GM12801 (cell line): ENCODE results near the gene CALU.

ENCODE experiments used
- TF ChIP-seq, protein P1 (sequence below): IDR thresholded peaks from one replicate; pipeline ENCODE4 v1.5.1; 2011; ENCODE audit warnings: control low read depth; ENCODE audit not compliant: insufficient read length; ENCODE audit errors: extremely low read depth

Gene CALU

DNA sequence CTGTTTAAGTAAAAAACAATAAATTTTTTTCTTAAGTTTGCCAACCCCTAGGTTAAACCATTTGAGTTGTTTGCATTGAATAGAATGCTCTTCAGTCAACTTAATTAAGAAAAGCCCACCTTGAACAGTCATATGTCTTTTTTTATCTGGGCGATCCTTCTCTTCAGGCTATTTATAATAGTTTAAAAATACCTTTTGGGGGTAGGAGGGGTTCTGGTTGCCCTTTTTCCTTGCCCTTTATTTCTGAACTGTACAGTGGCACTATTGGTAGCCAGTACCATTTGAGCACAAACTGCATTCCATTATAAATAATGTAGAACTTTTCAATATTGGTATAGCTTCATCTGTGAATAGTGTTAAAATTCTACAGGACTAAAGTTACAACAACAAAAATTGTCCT, 13.1 kb downstream of the CALU start:
- TF ChIP-seq, protein P1, sequence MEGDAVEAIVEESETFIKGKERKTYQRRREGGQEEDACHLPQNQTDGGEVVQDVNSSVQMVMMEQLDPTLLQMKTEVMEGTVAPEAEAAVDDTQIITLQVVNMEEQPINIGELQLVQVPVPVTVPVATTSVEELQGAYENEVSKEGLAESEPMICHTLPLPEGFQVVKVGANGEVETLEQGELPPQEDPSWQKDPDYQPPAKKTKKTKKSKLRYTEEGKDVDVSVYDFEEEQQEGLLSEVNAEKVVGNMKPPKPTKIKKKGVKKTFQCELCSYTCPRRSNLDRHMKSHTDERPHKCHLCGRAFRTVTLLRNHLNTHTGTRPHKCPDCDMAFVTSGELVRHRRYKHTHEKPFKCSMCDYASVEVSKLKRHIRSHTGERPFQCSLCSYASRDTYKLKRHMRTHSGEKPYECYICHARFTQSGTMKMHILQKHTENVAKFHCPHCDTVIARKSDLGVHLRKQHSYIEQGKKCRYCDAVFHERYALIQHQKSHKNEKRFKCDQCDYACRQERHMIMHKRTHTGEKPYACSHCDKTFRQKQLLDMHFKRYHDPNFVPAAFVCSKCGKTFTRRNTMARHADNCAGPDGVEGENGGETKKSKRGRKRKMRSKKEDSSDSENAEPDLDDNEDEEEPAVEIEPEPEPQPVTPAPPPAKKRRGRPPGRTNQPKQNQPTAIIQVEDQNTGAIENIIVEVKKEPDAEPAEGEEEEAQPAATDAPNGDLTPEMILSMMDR, result no peak

DNA sequence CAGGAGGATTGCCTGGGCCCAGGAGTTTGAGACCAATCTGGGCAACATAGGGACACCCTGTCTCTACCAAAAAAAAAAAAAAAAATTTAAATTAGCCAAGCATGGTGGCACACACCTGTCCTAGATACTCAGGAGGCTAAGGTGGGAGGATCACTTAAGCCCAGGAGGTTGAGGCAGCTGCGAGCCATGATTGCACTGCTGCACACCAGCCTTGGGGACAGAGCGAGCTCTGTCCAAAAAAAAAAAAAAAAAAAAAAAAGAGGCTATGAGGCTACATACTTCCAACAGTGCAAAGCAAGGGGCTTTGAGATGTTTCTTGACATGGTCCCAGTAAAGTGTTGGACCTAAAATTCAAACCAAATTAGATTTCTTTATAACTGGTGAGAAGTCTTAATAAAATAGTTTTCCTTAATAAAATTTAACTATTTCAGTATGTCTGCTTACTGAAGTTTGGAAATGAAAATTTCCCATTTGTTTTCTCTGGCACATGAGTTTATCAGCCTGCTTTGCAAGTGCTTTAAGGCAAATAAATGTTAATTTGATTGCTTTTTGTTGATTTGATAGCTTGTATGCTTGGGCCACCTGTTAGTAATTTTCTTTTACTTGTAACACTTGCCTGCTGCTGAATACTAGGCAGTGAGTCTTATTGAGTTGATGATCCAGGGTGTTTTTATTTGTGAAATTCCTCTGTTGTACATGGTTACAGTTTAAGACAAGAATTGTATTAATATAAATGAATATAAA, 16.1 kb downstream of the CALU start:
- TF ChIP-seq, protein P1, result no peak

DNA sequence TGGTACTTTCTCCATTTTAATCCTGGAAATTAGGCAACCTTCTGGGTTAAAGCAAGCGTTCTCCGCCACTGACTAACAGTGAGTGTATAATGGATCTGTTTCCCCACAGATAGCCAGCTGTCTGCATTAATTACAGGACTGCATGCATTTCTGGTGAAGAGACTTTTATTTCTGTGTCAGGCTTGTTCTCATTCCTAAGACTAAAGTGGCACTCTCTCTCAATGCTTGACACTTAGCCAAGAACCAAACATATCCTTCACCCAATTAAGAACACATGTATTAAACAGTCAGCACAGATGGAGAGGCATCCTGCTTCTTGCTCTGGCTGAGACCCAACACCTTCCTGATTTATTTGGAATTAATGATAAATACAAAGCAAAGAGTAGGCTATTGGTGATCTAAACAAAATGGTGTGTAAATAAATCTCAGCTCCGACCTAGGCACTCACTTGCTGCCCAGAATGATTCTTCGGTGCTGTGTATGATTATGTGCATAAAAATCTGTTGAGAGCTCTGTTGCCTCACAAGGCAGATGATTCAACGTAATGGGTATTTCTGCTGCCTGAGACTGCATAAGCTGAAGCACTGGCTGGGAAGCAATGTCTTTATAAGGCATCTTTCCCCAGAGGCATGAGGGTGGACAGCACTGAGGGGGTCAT, 16.8 kb downstream of the CALU start:
- TF ChIP-seq, protein P1, result no peak

DNA sequence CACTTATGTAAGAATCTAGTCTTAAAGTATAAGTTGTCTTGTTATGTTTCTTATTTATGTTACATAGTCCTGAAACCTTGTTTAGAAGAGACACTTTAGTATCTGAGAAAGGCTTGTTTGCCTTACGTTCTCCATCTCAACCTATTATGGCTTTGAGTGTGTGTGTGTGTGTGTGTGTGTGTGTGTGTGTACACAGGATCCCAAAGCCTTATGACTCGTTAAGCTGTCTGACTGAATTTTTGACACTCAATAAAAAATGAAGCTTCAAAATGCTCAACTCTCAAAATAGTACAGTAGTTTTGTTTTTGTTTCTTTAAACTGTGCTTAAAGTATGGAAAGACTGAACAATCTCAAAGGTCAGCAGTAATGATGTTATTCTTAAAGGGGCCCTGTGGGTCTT, 18.0 kb downstream of the CALU start:
- TF ChIP-seq, protein P1, result no peak

DNA sequence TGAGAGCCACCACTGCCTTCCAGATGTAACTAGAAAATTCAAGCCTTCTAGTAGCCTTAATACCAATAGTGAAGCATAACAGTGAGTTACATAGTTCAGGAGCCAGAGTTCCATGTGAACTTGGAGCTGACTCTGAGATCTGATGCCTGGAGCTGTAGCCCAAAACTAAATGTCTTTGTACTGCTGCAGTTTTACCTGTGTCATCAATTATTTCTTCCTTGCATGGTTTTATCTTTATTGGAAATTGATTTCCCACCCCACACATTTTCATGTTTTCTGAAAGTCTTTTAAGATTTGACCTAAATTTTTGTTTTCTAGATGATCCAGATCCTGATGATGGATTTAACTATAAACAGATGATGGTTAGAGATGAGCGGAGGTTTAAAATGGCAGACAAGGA, 19.4 kb downstream of the CALU start:
- TF ChIP-seq, protein P1, result no peak

DNA sequence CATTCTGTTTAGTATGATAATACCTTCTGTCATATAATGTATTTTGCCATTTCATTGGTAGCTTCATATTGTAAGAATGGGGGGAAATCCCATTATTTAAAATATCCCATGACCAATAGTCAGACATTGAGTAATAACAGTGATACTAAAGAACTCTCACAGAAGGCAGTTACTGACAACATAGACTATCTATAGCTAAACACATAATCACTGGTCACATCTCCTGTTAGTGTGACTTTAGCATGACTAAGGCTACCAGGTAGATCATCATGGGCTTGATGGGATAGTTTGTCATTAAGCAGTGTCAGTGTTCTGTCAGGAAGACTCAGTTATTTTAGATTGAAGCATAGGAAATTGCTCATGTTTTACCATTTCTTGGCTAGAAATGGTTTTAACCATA, 20.1 kb downstream of the CALU start:
- TF ChIP-seq, protein P1, result no peak

DNA sequence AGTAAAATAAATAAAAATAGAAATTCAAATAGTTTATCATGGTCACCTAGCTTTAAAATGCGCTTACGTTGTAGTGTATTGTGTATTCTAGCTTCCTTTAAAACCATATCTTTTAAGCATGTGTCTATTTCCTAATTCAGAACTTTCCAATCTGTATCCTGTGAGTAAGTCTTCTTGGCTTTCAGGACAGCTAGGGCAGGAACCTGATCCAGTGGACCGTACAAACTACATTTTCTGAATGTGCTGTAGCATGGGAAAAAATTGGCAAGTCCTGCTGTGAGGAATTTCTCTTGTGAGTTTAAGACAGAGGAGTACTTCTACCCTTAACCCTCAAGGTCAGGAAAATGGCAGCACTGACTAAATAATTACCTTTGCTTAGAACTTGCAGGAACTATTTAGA, 24.4 kb downstream of the CALU start:
- TF ChIP-seq, protein P1, result no peak
